ENCODE data around the gene MAN1C1. TPM values are rescaled to one million over a fixed set of nuclear protein-coding genes. Genes with fewer than 3 reads are reported as not detected.

Gene MAN1C1
- total and polyA plus RNA-seq, 2 donors (not counting 1 experiment from before 2014, with no cell fraction given), result 0.31 to 0.89 TPM

GRCh38 chr1:25772692-25773245 lies 156.2 kb downstream of the MAN1C1 start:
- Mint-ChIP-seq H3K4me1 (peaks cover 33% of the 10 kb centered on the region), H3K27me3 (peaks cover 29% of the 10 kb centered on the region), H3K27ac (no peak overlapping the region), H3K9me3 (ENCODE audit: insufficient read depth) (no peaks in the 10 kb centered on the region), H3K4me3 (no peak overlapping the region)
- 98% methylated on average over 5 of the region's 5 CpGs for WGBS (ENCODE audit: insufficient coverage)
- TF ChIP-seq EZH2 (IDR thresholded peaks at IDR 0.05; ENCODE audit: borderline replicate concordance, insufficient read depth, low read depth, low read length, poor library complexity, severe bottlenecking) (no peak), CTCF (IDR thresholded peaks at IDR 0.05) (no peak)
- Histone ChIP-seq H3K27ac (ENCODE audit: low read length in 2 of 2) (no peak overlapping the region), H3K27me3 (replicated peaks in 1 of 4; ENCODE audit: control extremely low read depth in 1 of 4, control insufficient read depth in 3 of 4, insufficient read depth in 4 of 4, low read length in 3 of 4) (peaks cover 0 to 31% (median 7%) of the 10 kb centered on the region in 4 experiments), H3K9ac (ENCODE audit: low read length) (no peak overlapping the region), H2AFZ (ENCODE audit: insufficient read depth, low read depth, low read length, poor library complexity, severe bottlenecking) (no peak overlapping the region), H3K4me1 (ENCODE audit: control insufficient read depth in 2 of 2, insufficient read depth in 2 of 2, low read length in 2 of 2) (peaks cover 30 to 41% of the 10 kb centered on the region in 2 donors), H3K9me3 (ENCODE audit: control extremely low read depth in 1 of 3, control insufficient read depth in 2 of 3, insufficient read depth in 1 of 3, low read length in 2 of 3) (peaks cover 0 to 3% (median 0%) of the 10 kb centered on the region in 3 donors), H3K4me3 (ENCODE audit: control extremely low read depth in 1 of 5, extremely low read depth in 1 of 5, insufficient read depth in 1 of 5, low read depth in 2 of 5, low read length in 4 of 5) (no peak overlapping the region), H3K36me3 (replicated peaks in 1 of 2; ENCODE audit: control extremely low read depth in 1 of 2, control insufficient read depth in 1 of 2, extremely low read depth in 1 of 2, insufficient read depth in 2 of 2, low read length in 1 of 2) (no peaks in the 10 kb centered on the region), H3K79me2 (ENCODE audit: control insufficient read depth, insufficient read depth, low read length) (no peaks in the 10 kb centered on the region), H3K4me2 (replicated peaks; ENCODE audit: low read depth, low read length, poor library complexity, severe bottlenecking) (no peak overlapping the region), H4K20me1 (ENCODE audit: control insufficient read depth, insufficient read depth, low read length, poor library complexity, severe bottlenecking) (no peaks in the 10 kb centered on the region)
- CTCF ChIA-PET, result no interaction called here
- POLR2A ChIA-PET, result no interaction called here
- intact Hi-C loops (cut with micrococcal nuclease), result no loop called here
- ATAC-seq (ENCODE audit: low read depth), result no peak
- DNase-seq, result no peak

GRCh38 chr1:25773441-25774125 lies 157.0 kb downstream of the MAN1C1 start:
- no peak overlapping the region for H3K4me2 ChIP-seq (replicated peaks; ENCODE audit: low read depth, low read length, poor library complexity, severe bottlenecking)
- ChIA-PET POLR2A (no interaction called here), CTCF (interaction anchor here (0.6 kb wide), 1 partner anchor 1574 kb away, joined by 4 read pairs; no protein-coding TSS in a partner anchor)
- no peaks in the 10 kb centered on the region for H3K79me2 ChIP-seq (ENCODE audit: control insufficient read depth, insufficient read depth, low read length)
- ATAC-seq (ENCODE audit: low read depth) (no peak), DNase-seq (no peak)
- H3K4me3 ChIP-seq (ENCODE audit: control extremely low read depth in 1 of 5, extremely low read depth in 1 of 5, insufficient read depth in 1 of 5, low read depth in 2 of 5, low read length in 4 of 5), result no peak overlapping the region
- H3K27ac Mint-ChIP-seq, result no peak overlapping the region
- intact Hi-C loops (cut with micrococcal nuclease), result no loop called here
- H3K27me3 ChIP-seq (replicated peaks in 1 of 4; ENCODE audit: control extremely low read depth in 1 of 4, control insufficient read depth in 3 of 4, insufficient read depth in 4 of 4, low read length in 3 of 4), result peaks cover 0 to 31% (median 7%) of the 10 kb centered on the region in 4 experiments
- H3K36me3 ChIP-seq (replicated peaks in 1 of 2; ENCODE audit: control extremely low read depth in 1 of 2, control insufficient read depth in 1 of 2, extremely low read depth in 1 of 2, insufficient read depth in 2 of 2, low read length in 1 of 2), result no peaks in the 10 kb centered on the region
- no peak overlapping the region for H3K4me3 Mint-ChIP-seq
- H3K27me3 Mint-ChIP-seq, result peaks cover 29% of the 10 kb centered on the region
- H3K4me1 Mint-ChIP-seq, result peaks cover 40% of the 10 kb centered on the region
- TF ChIP-seq CTCF (IDR thresholded peaks at IDR 0.05) (no peak), EZH2 (IDR thresholded peaks at IDR 0.05; ENCODE audit: borderline replicate concordance, insufficient read depth, low read depth, low read length, poor library complexity, severe bottlenecking) (no peak)
- H3K27ac ChIP-seq (ENCODE audit: low read length in 2 of 2), result no peak overlapping the region
- peaks cover 0 to 3% (median 0%) of the 10 kb centered on the region in 3 donors for H3K9me3 ChIP-seq (ENCODE audit: control extremely low read depth in 1 of 3, control insufficient read depth in 2 of 3, insufficient read depth in 1 of 3, low read length in 2 of 3)
- no peaks in the 10 kb centered on the region for H4K20me1 ChIP-seq (ENCODE audit: control insufficient read depth, insufficient read depth, low read length, poor library complexity, severe bottlenecking)
- no peaks in the 10 kb centered on the region for H3K9me3 Mint-ChIP-seq (ENCODE audit: insufficient read depth)
- H2AFZ ChIP-seq (ENCODE audit: insufficient read depth, low read depth, low read length, poor library complexity, severe bottlenecking), result no peak overlapping the region
- H3K9ac ChIP-seq (ENCODE audit: low read length), result no peak overlapping the region
- peaks cover 30 to 47% of the 10 kb centered on the region in 2 donors for H3K4me1 ChIP-seq (ENCODE audit: control insufficient read depth in 2 of 2, insufficient read depth in 2 of 2, low read length in 2 of 2)
- 91% methylated on average over 4 of the region's 4 CpGs for WGBS (ENCODE audit: insufficient coverage)
